A549 (cell line): ENCODE measurements around the gene AXIN2. TPM values are rescaled to one million over a fixed set of nuclear protein-coding genes. Genes with fewer than 3 reads are reported as not detected.

ENCODE experiments used
- ATAC-seq, 2 experiments: fragments of 200-7000 bp in 1 of 2; fragments of >200 bp in 1 of 2; cut with Nextera tagmentation in 1 of 2; cut with Tn5 transposase in 1 of 2; 3 replicates each; pipeline versions ENCODE4 v1.8.0 to v1.9.1; 2018 to 2020; ENCODE audit warnings: mild to moderate bottlenecking in 1 of 2, moderate library complexity in 1 of 2
- CTCF ChIA-PET: fragments of 300-600 bp; sonication (Branson Sonifier 250); formaldehyde crosslinking; extraction: SDS; loops from one replicate; lab custom pipeline; 2021; ENCODE audit warnings: antibody characterized with exemption, inconsistent platforms; lab: Yijun Ruan, JAX
- POLR2A ChIA-PET: fragments of 350-600 bp; formaldehyde crosslinking; extraction: SDS; loops from one replicate; lab custom pipeline; 2021; ENCODE audit warnings: antibody characterized with exemption, inconsistent platforms; lab: Yijun Ruan, JAX
- DNase-seq, 2 experiments: peaks; one replicate each; pipeline versions ENCODE4 v3.0.0 to v3.0.0-alpha.2; 2011 to 2016; ENCODE audit warnings: low read depth in 1 of 2, low spot score in 1 of 2
- FAIRE-seq: peaks from 2 replicates; lab custom pipeline; 2011; peaks lifted over from hg19 to GRCh38; lab: Jason Lieb, UNC
- H3K27ac ChIP-seq, 2 experiments: fragments of >200 bp; sonication (Bioruptor Twin); formaldehyde crosslinking; 3 replicates each; pipeline ENCODE4 v1.5.1; 2016 to 2017
- H3K4me1 ChIP-seq: fragments of >200 bp; sonication (Bioruptor Twin); formaldehyde crosslinking; 3 replicates; pipeline ENCODE4 v1.6.1; 2016
- H3K4me2 ChIP-seq: fragments of >200 bp; sonication (Bioruptor Twin); formaldehyde crosslinking; 3 replicates; pipeline ENCODE4 v1.6.1; 2016
- H3K4me3 ChIP-seq: fragments of >200 bp; sonication (Bioruptor Twin); formaldehyde crosslinking; 3 replicates; pipeline ENCODE4 v1.5.1; 2016
- H3K9me3 ChIP-seq: fragments of >200 bp; sonication (Bioruptor Twin); formaldehyde crosslinking; 3 replicates; pipeline ENCODE4 v1.6.1; 2016
- BHLHE40 ChIP-seq: IDR thresholded peaks from 2 replicates; pipeline ENCODE4 v1.6.1; 2012; ENCODE audit warnings: low read depth, low read length, inconsistent platforms
- CBX2 ChIP-seq: fragments of 200-600 bp; sonication (generic); IDR thresholded peaks from 2 replicates; pipeline ENCODE4 v1.6.1; 2016; ENCODE audit warnings: low read depth, mild to moderate bottlenecking, borderline replicate concordance
- CHD2 ChIP-seq: fragments of 150-350 bp; IDR thresholded peaks from 2 replicates; pipeline ENCODE4 v1.6.1; 2014; ENCODE audit warnings: low read length; ENCODE audit not compliant: partially characterized antibody
- CHD4 ChIP-seq: fragments of 200-600 bp; sonication (generic); IDR thresholded peaks from 2 replicates; pipeline ENCODE4 v1.6.1; 2016; ENCODE audit warnings: antibody characterized with exemption, mild to moderate bottlenecking, borderline replicate concordance
- EHF ChIP-seq: fragments of 250-450 bp; sonication (Bioruptor Pico); IDR thresholded peaks from 2 replicates; pipeline ENCODE4 v1.5.0; 2020; ENCODE audit warnings: mild to moderate bottlenecking
- FOXS1 ChIP-seq: fragments of 250-450 bp; sonication (Bioruptor Pico); IDR thresholded peaks from 2 replicates; pipeline ENCODE4 v1.5.0; 2020; ENCODE audit warnings: mild to moderate bottlenecking, moderate library complexity
- GATA3 ChIP-seq: IDR thresholded peaks from 2 replicates; pipeline ENCODE4 v1.6.1; 2012; ENCODE audit warnings: borderline replicate concordance
- HOXB5 ChIP-seq: fragments of 250-450 bp; sonication (Bioruptor Pico); IDR thresholded peaks from 2 replicates; pipeline ENCODE4 v1.5.0; 2020; ENCODE audit warnings: mild to moderate bottlenecking, moderate library complexity
- KDM1A ChIP-seq: fragments of 200-600 bp; sonication (generic); IDR thresholded peaks from 2 replicates; pipeline ENCODE4 v1.6.1; 2016; ENCODE audit warnings: low read depth, mild to moderate bottlenecking
- MAZ ChIP-seq: fragments of 150-350 bp; IDR thresholded peaks from 2 replicates; pipeline ENCODE4 v1.6.1; 2014; ENCODE audit warnings: antibody characterized with exemption, low read depth, low read length, borderline replicate concordance
- MYC ChIP-seq: IDR thresholded peaks from 2 replicates; pipeline ENCODE4 v1.6.1; 2012; ENCODE audit warnings: mild to moderate bottlenecking, inconsistent platforms, low read length, improper control_type of control experiment, borderline replicate concordance
- NFE2L2 ChIP-seq: fragments of 150-350 bp; conservative IDR thresholded peaks from 2 replicates; pipeline ENCODE4 v1.6.1; 2014; ENCODE audit warnings: low read length
- NPAS2 ChIP-seq: fragments of 250-450 bp; sonication (Bioruptor Pico); IDR thresholded peaks from 2 replicates; pipeline ENCODE4 v1.8.0; 2022; ENCODE audit warnings: mild to moderate bottlenecking, moderate library complexity, borderline replicate concordance
- POLR2A ChIP-seq: IDR thresholded peaks from 2 replicates; pipeline ENCODE4 v1.6.1; 2012; ENCODE audit warnings: mild to moderate bottlenecking, low read length
- POLR2AphosphoS2 ChIP-seq: conservative IDR thresholded peaks from 2 replicates; pipeline ENCODE4 v1.6.1; 2012; ENCODE audit warnings: low read length, improper control_type of control experiment, inconsistent platforms
- RARB ChIP-seq: fragments of 250-450 bp; sonication (Bioruptor Pico); IDR thresholded peaks from 2 replicates; pipeline ENCODE4 v1.8.0; 2021; ENCODE audit warnings: mild to moderate bottlenecking, moderate library complexity
- RFX5 ChIP-seq: fragments of 450-650 bp; IDR thresholded peaks from 2 replicates; pipeline ENCODE4 v1.7.1; 2014; ENCODE audit warnings: antibody characterized with exemption, mild to moderate bottlenecking, moderate library complexity
- RNF2 ChIP-seq: fragments of 200-600 bp; sonication (generic); IDR thresholded peaks from 2 replicates; pipeline ENCODE4 v1.6.1; 2016; ENCODE audit warnings: low read depth, mild to moderate bottlenecking, antibody characterized with exemption, moderate library complexity, borderline replicate concordance
- SREBF2 ChIP-seq: fragments of 450-650 bp; IDR thresholded peaks from 2 replicates; pipeline ENCODE4 v1.6.1; 2014; ENCODE audit warnings: mild to moderate bottlenecking, moderate library complexity
- ZSCAN20 ChIP-seq: fragments of 250-450 bp; sonication (Bioruptor Pico); IDR thresholded peaks from 2 replicates; pipeline ENCODE4 v1.8.0; 2022; ENCODE audit warnings: mild to moderate bottlenecking, moderate library complexity
- WGBS: methylation state at CpG from one replicate; pipeline ENCODE4 v1.1.6; 2017; ENCODE audit errors: missing lambda C conversion rate; 5-methylcytosine and 5-hydroxymethylcytosine counted together
- polyA plus RNA-seq, 4 experiments: library from polyadenylated mRNA; depleted of rRNA in 3 of 4; stranded (reverse); fragments of >200 nt; fragmentation: RNase III in 1 of 4; extraction: RNeasy Plus Mini Kit Qiagen cat#74134 plus additional on column Dnase treatment in 1 of 4; gene quantifications; 2 replicates in 3 of 4; 3 replicates in 1 of 4; pipeline ENCODE4 v1.2.3, GENCODE V29; 2011 to 2017
- TF ChIP-seq, protein P1 (sequence below): fragments of 250-450 bp; sonication (Bioruptor Pico); IDR thresholded peaks from 2 replicates; pipeline ENCODE4 v1.5.0; 2021; ENCODE audit warnings: mild to moderate bottlenecking, moderate library complexity, borderline replicate concordance
- TF ChIP-seq, protein P2 (sequence below): fragments of 150-350 bp; IDR thresholded peaks from 2 replicates; pipeline ENCODE4 v1.6.1; 2014; ENCODE audit warnings: low read depth, mild to moderate bottlenecking, low read length
- TF ChIP-seq, protein P3 (sequence below): fragments of >200 bp; sonication (Bioruptor Twin); formaldehyde crosslinking; IDR thresholded peaks from 2 replicates; pipeline ENCODE4 v1.6.1; 2016
- TF ChIP-seq, protein P4 (sequence below): IDR thresholded peaks from 2 replicates; pipeline ENCODE4 v1.6.1; 2012
- TF ChIP-seq, protein P5 (sequence below): IDR thresholded peaks from 2 replicates; pipeline ENCODE4 v1.6.1; 2012; ENCODE audit warnings: low read depth, borderline replicate concordance
- TF ChIP-seq, protein P6 (sequence below): fragments of >200 bp; sonication (Bioruptor Twin); formaldehyde crosslinking; IDR thresholded peaks from 3 replicates; pipeline ENCODE4 v1.5.1; 2016

The AXIN2 gene
- polyA plus RNA-seq, 2 of the 4 experiments (the other 2 are of a cell fraction): 4.0 to 4.9 TPM

DNA sequence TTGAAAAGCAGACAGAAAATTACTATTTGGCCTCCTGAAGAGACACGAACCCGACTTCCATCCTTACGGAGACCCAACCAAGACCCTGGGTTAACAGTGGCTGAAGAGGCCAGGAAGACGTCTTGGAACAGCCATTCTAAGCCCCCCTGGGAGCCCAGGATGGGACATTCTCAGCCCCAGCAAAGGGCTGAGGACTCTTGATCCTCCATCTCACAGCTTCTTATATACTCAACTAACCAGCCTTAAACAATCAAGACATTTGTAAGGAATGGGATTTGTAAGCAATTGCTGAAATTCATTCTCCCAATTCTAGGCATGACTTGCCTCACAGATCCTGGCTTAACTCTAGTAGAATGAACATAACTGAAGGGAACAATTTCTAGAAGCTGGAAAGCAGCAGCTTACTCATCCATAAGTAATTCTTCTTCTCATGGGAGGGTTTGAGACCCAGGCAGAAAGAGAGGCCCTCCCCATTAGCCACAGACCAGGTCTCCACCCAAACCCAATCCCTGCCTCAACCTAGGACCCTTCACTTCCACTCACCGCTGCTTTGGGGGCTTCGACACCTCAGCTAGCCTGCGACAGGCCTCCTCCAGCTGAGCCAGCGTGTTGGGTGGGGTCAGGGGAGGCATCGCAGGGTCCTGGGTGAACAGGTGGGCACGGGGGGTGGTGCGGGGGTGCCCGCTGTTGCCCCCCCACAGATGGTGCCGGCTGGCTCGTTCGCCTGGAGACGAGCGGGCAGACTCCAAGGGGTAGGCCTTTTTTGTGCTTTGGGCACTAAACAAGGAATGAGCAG is 25.5 kb downstream of the AXIN2 start (continued):
- no peak for TF ChIP-seq KDM1A
- TF ChIP-seq, protein P1, sequence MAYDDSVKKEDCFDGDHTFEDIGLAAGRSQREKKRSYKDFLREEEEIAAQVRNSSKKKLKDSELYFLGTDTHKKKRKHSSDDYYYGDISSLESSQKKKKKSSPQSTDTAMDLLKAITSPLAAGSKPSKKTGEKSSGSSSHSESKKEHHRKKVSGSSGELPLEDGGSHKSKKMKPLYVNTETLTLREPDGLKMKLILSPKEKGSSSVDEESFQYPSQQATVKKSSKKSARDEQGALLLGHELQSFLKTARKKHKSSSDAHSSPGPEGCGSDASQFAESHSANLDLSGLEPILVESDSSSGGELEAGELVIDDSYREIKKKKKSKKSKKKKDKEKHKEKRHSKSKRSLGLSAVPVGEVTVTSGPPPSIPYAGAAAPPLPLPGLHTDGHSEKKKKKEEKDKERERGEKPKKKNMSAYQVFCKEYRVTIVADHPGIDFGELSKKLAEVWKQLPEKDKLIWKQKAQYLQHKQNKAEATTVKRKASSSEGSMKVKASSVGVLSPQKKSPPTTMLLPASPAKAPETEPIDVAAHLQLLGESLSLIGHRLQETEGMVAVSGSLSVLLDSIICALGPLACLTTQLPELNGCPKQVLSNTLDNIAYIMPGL (CRISPR knock-in tag): no peak
- TF ChIP-seq MAZ: no peak

DNA sequence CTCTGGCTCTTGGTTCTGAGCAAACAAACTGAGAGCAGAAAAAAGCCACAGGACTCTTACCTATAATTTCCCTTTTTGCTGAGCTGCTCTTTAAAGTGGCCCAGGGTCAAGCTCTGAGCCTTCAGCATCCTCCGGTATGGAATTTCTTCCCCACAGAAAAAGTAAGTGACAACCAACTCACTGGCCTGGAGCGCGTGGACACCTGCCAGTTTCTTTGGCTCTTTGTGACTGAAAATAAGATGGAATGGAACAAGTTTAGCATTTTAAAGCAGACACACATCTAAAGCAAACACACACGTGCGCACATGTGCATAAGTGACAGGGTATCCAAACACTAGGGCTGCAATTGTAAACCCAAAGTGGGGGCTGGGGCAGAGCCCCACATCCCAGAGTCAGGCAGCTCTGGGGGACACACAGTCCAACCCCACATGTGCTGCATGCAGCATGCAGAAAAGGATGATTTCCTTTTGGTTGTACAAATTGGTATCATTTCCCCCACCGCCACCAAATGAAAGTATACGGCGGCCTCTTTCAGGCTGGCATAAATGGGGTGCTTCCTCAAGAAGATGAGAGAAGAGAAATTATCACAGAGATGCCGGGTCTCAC is 27.5 kb downstream of the AXIN2 start:
- ATAC-seq (no peak), DNase-seq (no peak), FAIRE-seq (no peak)
- H3K4me1 ChIP-seq: peaks cover 7% of the 10 kb centered on the region; the same call in 1 of the 3 replicates
- no peak overlapping the region for H3K4me2 ChIP-seq
- TF ChIP-seq RARB (no peak), FOXS1 (CRISPR knock-in tag) (no peak), CHD2 (no peak), CHD4 (no peak), KDM1A (no peak)
- TF ChIP-seq, protein P2, sequence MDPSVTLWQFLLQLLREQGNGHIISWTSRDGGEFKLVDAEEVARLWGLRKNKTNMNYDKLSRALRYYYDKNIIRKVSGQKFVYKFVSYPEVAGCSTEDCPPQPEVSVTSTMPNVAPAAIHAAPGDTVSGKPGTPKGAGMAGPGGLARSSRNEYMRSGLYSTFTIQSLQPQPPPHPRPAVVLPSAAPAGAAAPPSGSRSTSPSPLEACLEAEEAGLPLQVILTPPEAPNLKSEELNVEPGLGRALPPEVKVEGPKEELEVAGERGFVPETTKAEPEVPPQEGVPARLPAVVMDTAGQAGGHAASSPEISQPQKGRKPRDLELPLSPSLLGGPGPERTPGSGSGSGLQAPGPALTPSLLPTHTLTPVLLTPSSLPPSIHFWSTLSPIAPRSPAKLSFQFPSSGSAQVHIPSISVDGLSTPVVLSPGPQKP: no peak
- TF ChIP-seq, protein P3, sequence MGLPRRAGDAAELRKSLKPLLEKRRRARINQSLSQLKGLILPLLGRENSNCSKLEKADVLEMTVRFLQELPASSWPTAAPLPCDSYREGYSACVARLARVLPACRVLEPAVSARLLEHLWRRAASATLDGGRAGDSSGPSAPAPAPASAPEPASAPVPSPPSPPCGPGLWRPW: no peak
- H3K27ac ChIP-seq: no peak overlapping the region
- H3K4me3 ChIP-seq: no peak overlapping the region
- CTCF ChIA-PET: interaction anchor here (1.3 kb wide), 1 partner anchor 9 kb away, joined by 3 read pairs; no protein-coding TSS in a partner anchor
- WGBS: 96% methylated on average over 9 of the region's 9 CpGs
- H3K9me3 ChIP-seq: no peaks in the 10 kb centered on the region
- POLR2A ChIA-PET: no interaction called here

DNA sequence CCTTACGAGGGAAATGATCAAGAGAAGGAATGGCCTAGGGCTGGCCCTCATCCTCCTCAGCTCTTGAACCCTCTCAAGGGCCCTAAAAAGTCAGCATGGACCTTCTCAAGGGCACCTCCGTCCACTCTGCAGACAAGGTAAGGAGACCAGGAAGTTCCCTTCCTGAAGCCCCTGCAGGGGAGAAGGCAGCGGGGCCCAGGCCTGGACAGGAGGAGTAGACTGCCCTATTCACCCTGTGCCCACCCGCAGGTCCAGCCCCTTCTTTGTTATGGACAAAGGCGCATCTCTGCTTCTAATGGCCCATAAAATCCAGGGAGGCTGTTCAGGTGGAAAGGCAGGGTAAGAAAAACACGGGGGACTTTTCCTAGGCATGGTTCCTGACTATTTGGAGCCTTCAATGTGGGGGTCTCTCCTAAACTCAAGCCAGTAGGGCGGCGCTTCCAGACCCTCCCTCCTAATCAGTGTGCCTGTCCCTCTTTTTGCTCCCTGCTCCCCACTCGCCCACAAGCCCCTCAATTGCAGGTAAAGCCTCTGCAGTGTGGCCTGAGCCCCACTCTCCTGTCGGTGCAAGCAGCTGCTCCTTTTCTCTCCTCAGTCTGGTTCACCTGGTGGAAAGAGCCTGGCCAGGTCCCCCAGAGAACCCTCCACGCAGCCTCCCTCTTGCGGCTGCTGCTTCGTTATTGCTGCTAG is 28.2 kb downstream of the AXIN2 start:
- Histone ChIP-seq H3K4me3 (no peak overlapping the region), H3K27ac (no peak overlapping the region), H3K9me3 (no peaks in the 10 kb centered on the region), H3K4me1 (peaks cover 7% of the 10 kb centered on the region; the same call in 1 of the 3 replicates), H3K4me2 (no peak overlapping the region)
- no peak for ATAC-seq
- 77% methylated on average over 13 of the region's 13 CpGs for WGBS
- ChIA-PET CTCF (interaction anchor here (0.6 to 1.3 kb wide), 2 partner anchors 10 to 1141 kb away, joined by 3 read pairs; no protein-coding TSS in a partner anchor), POLR2A (no interaction called here)
- no peak for DNase-seq
- no peak for TF ChIP-seq ZSCAN20 (CRISPR knock-in tag)
- no peak for TF ChIP-seq CBX2
- TF ChIP-seq MYC: no peak
- TF ChIP-seq, protein P4, sequence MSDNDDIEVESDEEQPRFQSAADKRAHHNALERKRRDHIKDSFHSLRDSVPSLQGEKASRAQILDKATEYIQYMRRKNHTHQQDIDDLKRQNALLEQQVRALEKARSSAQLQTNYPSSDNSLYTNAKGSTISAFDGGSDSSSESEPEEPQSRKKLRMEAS: no peak
- no peak for TF ChIP-seq EHF (CRISPR knock-in tag)
- TF ChIP-seq, protein P5, sequence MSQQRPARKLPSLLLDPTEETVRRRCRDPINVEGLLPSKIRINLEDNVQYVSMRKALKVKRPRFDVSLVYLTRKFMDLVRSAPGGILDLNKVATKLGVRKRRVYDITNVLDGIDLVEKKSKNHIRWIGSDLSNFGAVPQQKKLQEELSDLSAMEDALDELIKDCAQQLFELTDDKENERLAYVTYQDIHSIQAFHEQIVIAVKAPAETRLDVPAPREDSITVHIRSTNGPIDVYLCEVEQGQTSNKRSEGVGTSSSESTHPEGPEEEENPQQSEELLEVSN: no peak
- no peak for TF ChIP-seq POLR2AphosphoS2
- no peak for TF ChIP-seq BHLHE40
- TF ChIP-seq RARB: no peak
- no peak for TF ChIP-seq POLR2A
- TF ChIP-seq, protein P6, sequence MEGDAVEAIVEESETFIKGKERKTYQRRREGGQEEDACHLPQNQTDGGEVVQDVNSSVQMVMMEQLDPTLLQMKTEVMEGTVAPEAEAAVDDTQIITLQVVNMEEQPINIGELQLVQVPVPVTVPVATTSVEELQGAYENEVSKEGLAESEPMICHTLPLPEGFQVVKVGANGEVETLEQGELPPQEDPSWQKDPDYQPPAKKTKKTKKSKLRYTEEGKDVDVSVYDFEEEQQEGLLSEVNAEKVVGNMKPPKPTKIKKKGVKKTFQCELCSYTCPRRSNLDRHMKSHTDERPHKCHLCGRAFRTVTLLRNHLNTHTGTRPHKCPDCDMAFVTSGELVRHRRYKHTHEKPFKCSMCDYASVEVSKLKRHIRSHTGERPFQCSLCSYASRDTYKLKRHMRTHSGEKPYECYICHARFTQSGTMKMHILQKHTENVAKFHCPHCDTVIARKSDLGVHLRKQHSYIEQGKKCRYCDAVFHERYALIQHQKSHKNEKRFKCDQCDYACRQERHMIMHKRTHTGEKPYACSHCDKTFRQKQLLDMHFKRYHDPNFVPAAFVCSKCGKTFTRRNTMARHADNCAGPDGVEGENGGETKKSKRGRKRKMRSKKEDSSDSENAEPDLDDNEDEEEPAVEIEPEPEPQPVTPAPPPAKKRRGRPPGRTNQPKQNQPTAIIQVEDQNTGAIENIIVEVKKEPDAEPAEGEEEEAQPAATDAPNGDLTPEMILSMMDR: no peak
- TF ChIP-seq RNF2: no peak
- no peak for TF ChIP-seq MAZ
- TF ChIP-seq KDM1A: no peak
- TF ChIP-seq SREBF2: no peak
- TF ChIP-seq GATA3: no peak
- no peak for TF ChIP-seq HOXB5 (CRISPR knock-in tag)
- TF ChIP-seq NFE2L2: no peak
- no peak for TF ChIP-seq NPAS2 (CRISPR knock-in tag)
- no peak for TF ChIP-seq RFX5
- FAIRE-seq: no peak
